ENCODE data around the gene TMPRSS15.
"Not testable (repeated sequence)": the region's sequence is repeated elsewhere in the genome, so short reads cannot be mapped to it uniquely, and the experiment has no call there.

The TMPRSS15 gene

GRCh38 chr21:18384771-18385170 lies 18.8 kb downstream of the TMPRSS15 start:
- no peak overlapping the region for H3K4me3 ChIP-seq (ENCODE audit: low read depth, low read length)
- TF ChIP-seq POLR2A (IDR thresholded peaks at IDR 0.05; ENCODE audit: extremely low read depth, insufficient read length), result no peak
- TF ChIP-seq CTCF (IDR thresholded peaks at IDR 0.05; ENCODE audit: low read depth, low read length), result peak; percentile 55
- peak; percentile 27 for DNase-seq (ENCODE audit: low read depth)

- not testable (repeated sequence) for DNase-seq (ENCODE audit: low read depth); H3K4me3 ChIP-seq (ENCODE audit: low read depth, low read length)
Observed at GRCh38 chr21:18382934-18383619, 20.5 kb downstream of the TMPRSS15 start.

GRCh38 chr21:18382141-18382540 lies 21.4 kb downstream of the TMPRSS15 start:
- no peak for DNase-seq (ENCODE audit: low read depth)
- H3K4me3 ChIP-seq (ENCODE audit: low read depth, low read length), result no peak overlapping the region
- TF ChIP-seq MAX (IDR thresholded peaks at IDR 0.05; ENCODE audit: low read depth, low read length), result no peak

- no peak overlapping the region for H3K4me3 ChIP-seq (ENCODE audit: low read depth, low read length)
- TF ChIP-seq POLR2A (IDR thresholded peaks at IDR 0.05; ENCODE audit: extremely low read depth, insufficient read length), result no peak
- TF ChIP-seq MAX (IDR thresholded peaks at IDR 0.05; ENCODE audit: low read depth, low read length), result no peak
- no peak for TF ChIP-seq MYC (IDR thresholded peaks at IDR 0.05; ENCODE audit: low read depth, low read length)
- TF ChIP-seq CTCF (IDR thresholded peaks at IDR 0.05; ENCODE audit: low read depth, low read length), result no peak
- no peak for DNase-seq (ENCODE audit: low read depth)
Observed at GRCh38 chr21:18373606-18374005, 30.0 kb downstream of the TMPRSS15 start.

GRCh38 chr21:18370301-18370700 lies 33.3 kb downstream of the TMPRSS15 start:
- H3K4me3 ChIP-seq (ENCODE audit: low read depth, low read length), result no peak overlapping the region
- no peak for TF ChIP-seq MAX (IDR thresholded peaks at IDR 0.05; ENCODE audit: low read depth, low read length)
- no peak for TF ChIP-seq POLR2A (IDR thresholded peaks at IDR 0.05; ENCODE audit: extremely low read depth, insufficient read length)
- TF ChIP-seq CTCF (IDR thresholded peaks at IDR 0.05; ENCODE audit: low read depth, low read length), result no peak
- TF ChIP-seq MYC (IDR thresholded peaks at IDR 0.05; ENCODE audit: low read depth, low read length), result no peak
- DNase-seq (ENCODE audit: low read depth), result no peak

GRCh38 chr21:18369115-18369514 lies 34.5 kb downstream of the TMPRSS15 start:
- H3K4me3 ChIP-seq (ENCODE audit: low read depth, low read length), result no peak overlapping the region
- DNase-seq (ENCODE audit: low read depth), result peak; percentile 30
- TF ChIP-seq MYC (IDR thresholded peaks at IDR 0.05; ENCODE audit: low read depth, low read length) (no peak), CTCF (IDR thresholded peaks at IDR 0.05; ENCODE audit: low read depth, low read length) (peak; percentile 27)

GRCh38 chr21:18368205-18368604 lies 35.4 kb downstream of the TMPRSS15 start:
- peak; percentile 4 for DNase-seq (ENCODE audit: low read depth)
- TF ChIP-seq POLR2A (IDR thresholded peaks at IDR 0.05; ENCODE audit: extremely low read depth, insufficient read length), result no peak
- no peak for TF ChIP-seq MAX (IDR thresholded peaks at IDR 0.05; ENCODE audit: low read depth, low read length)
- no peak for TF ChIP-seq MYC (IDR thresholded peaks at IDR 0.05; ENCODE audit: low read depth, low read length)
- no peak for TF ChIP-seq CTCF (IDR thresholded peaks at IDR 0.05; ENCODE audit: low read depth, low read length)
- H3K4me3 ChIP-seq (ENCODE audit: low read depth, low read length), result no peak overlapping the region
